Measurements from ENCODE around the gene RNASE2.

- TF ChIP-seq, protein P1, sequence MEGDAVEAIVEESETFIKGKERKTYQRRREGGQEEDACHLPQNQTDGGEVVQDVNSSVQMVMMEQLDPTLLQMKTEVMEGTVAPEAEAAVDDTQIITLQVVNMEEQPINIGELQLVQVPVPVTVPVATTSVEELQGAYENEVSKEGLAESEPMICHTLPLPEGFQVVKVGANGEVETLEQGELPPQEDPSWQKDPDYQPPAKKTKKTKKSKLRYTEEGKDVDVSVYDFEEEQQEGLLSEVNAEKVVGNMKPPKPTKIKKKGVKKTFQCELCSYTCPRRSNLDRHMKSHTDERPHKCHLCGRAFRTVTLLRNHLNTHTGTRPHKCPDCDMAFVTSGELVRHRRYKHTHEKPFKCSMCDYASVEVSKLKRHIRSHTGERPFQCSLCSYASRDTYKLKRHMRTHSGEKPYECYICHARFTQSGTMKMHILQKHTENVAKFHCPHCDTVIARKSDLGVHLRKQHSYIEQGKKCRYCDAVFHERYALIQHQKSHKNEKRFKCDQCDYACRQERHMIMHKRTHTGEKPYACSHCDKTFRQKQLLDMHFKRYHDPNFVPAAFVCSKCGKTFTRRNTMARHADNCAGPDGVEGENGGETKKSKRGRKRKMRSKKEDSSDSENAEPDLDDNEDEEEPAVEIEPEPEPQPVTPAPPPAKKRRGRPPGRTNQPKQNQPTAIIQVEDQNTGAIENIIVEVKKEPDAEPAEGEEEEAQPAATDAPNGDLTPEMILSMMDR (IDR thresholded peaks at IDR 0.05): no peak
- TF ChIP-seq, protein P2, sequence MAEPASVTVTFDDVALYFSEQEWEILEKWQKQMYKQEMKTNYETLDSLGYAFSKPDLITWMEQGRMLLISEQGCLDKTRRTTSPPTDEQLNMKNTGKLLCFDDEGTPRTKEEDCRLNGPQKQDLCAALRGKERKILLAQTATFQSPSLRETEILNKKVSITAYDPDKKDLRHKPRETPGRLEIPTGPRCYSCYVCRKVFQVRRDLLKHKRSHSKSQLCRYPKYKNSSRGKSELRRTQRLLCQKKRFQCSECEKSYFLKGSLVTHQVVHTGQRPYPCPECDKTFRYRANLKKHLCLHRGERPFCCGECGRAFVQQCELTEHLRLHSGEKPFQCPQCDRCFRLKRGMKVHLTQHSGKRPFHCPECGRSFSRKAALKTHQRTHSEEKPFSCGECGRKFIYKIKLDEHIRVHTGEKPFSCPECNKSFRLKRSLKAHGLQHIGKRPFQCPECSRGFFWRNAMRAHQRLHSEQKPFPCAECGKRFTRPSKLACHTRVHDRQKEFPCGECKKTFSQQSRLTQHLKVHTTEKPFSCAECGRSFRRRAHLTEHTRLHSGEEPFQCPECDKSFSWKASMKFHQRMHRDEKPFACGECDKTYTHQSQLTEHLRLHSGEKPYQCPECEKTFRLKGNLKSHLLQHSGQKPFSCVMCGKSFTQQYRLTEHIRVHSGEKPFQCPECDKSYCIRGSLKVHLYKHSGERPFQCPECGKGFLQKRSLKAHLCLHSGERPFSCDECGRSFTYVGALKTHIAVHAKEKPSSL (CRISPR knock-in tag; conservative IDR thresholded peaks at IDR 0.05): no peak
- TF ChIP-seq TEAD4 (CRISPR knock-in tag; IDR thresholded peaks at IDR 0.05) (no peak), ATF2 (CRISPR knock-in tag; IDR thresholded peaks at IDR 0.05; ENCODE audit: borderline replicate concordance, low read depth) (no peak), FOXK1 (CRISPR knock-in tag; IDR thresholded peaks at IDR 0.05) (no peak), CBFB (CRISPR knock-in tag; IDR thresholded peaks at IDR 0.05; ENCODE audit: low read depth) (no peak), GTF2I (CRISPR knock-in tag; conservative IDR thresholded peaks at IDR 0.05) (no peak), E2F4 (CRISPR knock-in tag; IDR thresholded peaks at IDR 0.05; ENCODE audit: borderline replicate concordance, low read depth) (no peak), SOX15 (CRISPR knock-in tag; IDR thresholded peaks at IDR 0.05) (no peak), SP1 (CRISPR knock-in tag; conservative IDR thresholded peaks at IDR 0.05) (no peak), ZNF219 (CRISPR knock-in tag; IDR thresholded peaks at IDR 0.05; ENCODE audit: borderline replicate concordance) (no peak)
- TF ChIP-seq, protein P3, sequence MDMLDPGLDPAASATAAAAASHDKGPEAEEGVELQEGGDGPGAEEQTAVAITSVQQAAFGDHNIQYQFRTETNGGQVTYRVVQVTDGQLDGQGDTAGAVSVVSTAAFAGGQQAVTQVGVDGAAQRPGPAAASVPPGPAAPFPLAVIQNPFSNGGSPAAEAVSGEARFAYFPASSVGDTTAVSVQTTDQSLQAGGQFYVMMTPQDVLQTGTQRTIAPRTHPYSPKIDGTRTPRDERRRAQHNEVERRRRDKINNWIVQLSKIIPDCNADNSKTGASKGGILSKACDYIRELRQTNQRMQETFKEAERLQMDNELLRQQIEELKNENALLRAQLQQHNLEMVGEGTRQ (CRISPR knock-in tag; IDR thresholded peaks at IDR 0.05): no peak
- TF ChIP-seq, protein P4, sequence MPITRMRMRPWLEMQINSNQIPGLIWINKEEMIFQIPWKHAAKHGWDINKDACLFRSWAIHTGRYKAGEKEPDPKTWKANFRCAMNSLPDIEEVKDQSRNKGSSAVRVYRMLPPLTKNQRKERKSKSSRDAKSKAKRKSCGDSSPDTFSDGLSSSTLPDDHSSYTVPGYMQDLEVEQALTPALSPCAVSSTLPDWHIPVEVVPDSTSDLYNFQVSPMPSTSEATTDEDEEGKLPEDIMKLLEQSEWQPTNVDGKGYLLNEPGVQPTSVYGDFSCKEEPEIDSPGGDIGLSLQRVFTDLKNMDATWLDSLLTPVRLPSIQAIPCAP (CRISPR knock-in tag; IDR thresholded peaks at IDR 0.05): no peak
- TF ChIP-seq, protein P5, sequence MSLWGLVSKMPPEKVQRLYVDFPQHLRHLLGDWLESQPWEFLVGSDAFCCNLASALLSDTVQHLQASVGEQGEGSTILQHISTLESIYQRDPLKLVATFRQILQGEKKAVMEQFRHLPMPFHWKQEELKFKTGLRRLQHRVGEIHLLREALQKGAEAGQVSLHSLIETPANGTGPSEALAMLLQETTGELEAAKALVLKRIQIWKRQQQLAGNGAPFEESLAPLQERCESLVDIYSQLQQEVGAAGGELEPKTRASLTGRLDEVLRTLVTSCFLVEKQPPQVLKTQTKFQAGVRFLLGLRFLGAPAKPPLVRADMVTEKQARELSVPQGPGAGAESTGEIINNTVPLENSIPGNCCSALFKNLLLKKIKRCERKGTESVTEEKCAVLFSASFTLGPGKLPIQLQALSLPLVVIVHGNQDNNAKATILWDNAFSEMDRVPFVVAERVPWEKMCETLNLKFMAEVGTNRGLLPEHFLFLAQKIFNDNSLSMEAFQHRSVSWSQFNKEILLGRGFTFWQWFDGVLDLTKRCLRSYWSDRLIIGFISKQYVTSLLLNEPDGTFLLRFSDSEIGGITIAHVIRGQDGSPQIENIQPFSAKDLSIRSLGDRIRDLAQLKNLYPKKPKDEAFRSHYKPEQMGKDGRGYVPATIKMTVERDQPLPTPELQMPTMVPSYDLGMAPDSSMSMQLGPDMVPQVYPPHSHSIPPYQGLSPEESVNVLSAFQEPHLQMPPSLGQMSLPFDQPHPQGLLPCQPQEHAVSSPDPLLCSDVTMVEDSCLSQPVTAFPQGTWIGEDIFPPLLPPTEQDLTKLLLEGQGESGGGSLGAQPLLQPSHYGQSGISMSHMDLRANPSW (CRISPR knock-in tag; conservative IDR thresholded peaks at IDR 0.05; ENCODE audit: low read depth): no peak
Observed at GRCh38 chr14:20956376-20956976, 1.2 kb downstream of the RNASE2 start.

Data from WTC11 (cell line).